HEK293 (cell line): ENCODE measurements around the gene ZC3H7B.

Source experiments
- SP2 ChIP-seq: fragments of 450-650 bp; formaldehyde crosslinking; IDR thresholded peaks from 2 replicates; pipeline ENCODE4 v1.5.1; 2016; ENCODE audit warnings: missing biosample characterization, missing genetic modification characterization
- YY1 ChIP-seq: fragments of 450-650 bp; formaldehyde crosslinking; IDR thresholded peaks from 2 replicates; pipeline ENCODE4 v1.5.1; 2018; ENCODE audit warnings: missing biosample characterization, missing genetic modification characterization
- ZNF501 ChIP-seq: fragments of 450-650 bp; formaldehyde crosslinking; IDR thresholded peaks from 2 replicates; pipeline ENCODE4 v1.5.1; 2016; ENCODE audit warnings: missing biosample characterization, missing genetic modification characterization
- TF ChIP-seq, protein P1 (sequence below): fragments of 450-650 bp; formaldehyde crosslinking; IDR thresholded peaks from 2 replicates; pipeline ENCODE4 v1.5.1; 2016; ENCODE audit warnings: missing biosample characterization, missing genetic modification characterization
- TF ChIP-seq, protein P2 (sequence below): fragments of 450-650 bp; formaldehyde crosslinking; conservative IDR thresholded peaks from 2 replicates; pipeline ENCODE4 v1.5.1; 2016; ENCODE audit warnings: low read depth, missing biosample characterization, missing genetic modification characterization

DNA sequence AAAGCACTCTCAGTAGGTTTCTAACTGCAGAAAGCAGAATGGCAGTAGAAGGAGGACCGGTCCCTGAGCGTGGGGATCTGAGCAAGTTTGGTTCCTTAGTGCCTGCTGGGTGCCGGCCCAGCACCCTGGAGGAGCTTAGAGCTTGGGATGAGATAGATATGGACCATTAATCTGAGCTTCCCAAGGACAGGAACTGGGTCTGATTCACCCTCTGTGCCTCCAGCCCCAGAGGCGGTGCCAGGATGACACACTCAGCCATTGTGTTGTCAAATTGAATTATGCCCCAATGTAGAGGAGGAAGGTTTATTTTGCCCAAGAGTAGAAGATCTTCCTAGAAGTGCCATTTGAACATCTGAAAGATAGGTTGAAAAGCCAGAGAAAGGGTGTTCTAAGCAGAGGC lies 4.3 kb downstream of the ZC3H7B start:
- peak; percentile 34 for TF ChIP-seq SP2 (tag by site-specific recombination)
- TF ChIP-seq, protein P1, sequence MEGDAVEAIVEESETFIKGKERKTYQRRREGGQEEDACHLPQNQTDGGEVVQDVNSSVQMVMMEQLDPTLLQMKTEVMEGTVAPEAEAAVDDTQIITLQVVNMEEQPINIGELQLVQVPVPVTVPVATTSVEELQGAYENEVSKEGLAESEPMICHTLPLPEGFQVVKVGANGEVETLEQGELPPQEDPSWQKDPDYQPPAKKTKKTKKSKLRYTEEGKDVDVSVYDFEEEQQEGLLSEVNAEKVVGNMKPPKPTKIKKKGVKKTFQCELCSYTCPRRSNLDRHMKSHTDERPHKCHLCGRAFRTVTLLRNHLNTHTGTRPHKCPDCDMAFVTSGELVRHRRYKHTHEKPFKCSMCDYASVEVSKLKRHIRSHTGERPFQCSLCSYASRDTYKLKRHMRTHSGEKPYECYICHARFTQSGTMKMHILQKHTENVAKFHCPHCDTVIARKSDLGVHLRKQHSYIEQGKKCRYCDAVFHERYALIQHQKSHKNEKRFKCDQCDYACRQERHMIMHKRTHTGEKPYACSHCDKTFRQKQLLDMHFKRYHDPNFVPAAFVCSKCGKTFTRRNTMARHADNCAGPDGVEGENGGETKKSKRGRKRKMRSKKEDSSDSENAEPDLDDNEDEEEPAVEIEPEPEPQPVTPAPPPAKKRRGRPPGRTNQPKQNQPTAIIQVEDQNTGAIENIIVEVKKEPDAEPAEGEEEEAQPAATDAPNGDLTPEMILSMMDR (tag by site-specific recombination), result no peak
- no peak for TF ChIP-seq ZNF501
- TF ChIP-seq YY1 (tag by site-specific recombination), result no peak
- TF ChIP-seq, protein P2, sequence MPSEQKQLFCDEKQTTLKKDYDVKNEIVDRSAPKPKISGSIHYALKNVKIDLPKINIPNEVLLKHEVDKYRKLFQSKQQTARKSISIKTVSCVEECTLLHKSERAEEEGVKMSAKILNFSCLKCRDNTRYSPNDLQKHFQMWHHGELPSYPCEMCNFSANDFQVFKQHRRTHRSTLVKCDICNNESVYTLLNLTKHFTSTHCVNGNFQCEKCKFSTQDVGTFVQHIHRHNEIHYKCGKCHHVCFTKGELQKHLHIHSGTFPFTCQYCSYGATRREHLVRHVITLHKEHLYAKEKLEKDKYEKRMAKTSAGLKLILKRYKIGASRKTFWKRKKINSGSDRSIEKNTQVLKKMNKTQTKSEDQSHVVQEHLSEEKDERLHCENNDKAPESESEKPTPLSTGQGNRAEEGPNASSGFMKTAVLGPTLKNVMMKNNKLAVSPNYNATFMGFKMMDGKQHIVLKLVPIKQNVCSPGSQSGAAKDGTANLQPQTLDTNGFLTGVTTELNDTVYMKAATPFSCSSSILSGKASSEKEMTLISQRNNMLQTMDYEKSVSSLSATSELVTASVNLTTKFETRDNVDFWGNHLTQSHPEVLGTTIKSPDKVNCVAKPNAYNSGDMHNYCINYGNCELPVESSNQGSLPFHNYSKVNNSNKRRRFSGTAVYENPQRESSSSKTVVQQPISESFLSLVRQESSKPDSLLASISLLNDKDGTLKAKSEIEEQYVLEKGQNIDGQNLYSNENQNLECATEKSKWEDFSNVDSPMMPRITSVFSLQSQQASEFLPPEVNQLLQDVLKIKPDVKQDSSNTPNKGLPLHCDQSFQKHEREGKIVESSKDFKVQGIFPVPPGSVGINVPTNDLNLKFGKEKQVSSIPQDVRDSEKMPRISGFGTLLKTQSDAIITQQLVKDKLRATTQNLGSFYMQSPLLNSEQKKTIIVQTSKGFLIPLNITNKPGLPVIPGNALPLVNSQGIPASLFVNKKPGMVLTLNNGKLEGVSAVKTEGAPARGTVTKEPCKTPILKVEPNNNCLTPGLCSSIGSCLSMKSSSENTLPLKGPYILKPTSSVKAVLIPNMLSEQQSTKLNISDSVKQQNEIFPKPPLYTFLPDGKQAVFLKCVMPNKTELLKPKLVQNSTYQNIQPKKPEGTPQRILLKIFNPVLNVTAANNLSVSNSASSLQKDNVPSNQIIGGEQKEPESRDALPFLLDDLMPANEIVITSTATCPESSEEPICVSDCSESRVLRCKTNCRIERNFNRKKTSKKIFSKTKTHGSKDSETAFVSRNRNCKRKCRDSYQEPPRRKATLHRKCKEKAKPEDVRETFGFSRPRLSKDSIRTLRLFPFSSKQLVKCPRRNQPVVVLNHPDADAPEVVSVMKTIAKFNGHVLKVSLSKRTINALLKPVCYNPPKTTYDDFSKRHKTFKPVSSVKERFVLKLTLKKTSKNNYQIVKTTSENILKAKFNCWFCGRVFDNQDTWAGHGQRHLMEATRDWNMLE (tag by site-specific recombination), result no peak
